MM.1S (cell line): ENCODE data around the gene KYNU.

Experiments
- DNase-seq: peaks from one replicate; pipeline ENCODE4 v3.0.0-alpha.2; 2015
- H2AFZ ChIP-seq: fragments of 300-600 bp; sonication (generic); 2 replicates; pipeline ENCODE4 v1.6.0; 2016; ENCODE audit warnings: antibody characterized with exemption, low read length
- H3F3A ChIP-seq: fragments of 300-600 bp; sonication (generic); 2 replicates; pipeline ENCODE4 v1.6.1; 2016; ENCODE audit warnings: mild to moderate bottlenecking, antibody characterized with exemption, low read length, moderate library complexity, mixed read lengths; ENCODE audit not compliant: insufficient read depth
- H3K27ac ChIP-seq: fragments of 300-600 bp; sonication (generic); 2 replicates; pipeline ENCODE4 v1.5.1; 2016; ENCODE audit warnings: mild to moderate bottlenecking, low read length
- H3K27me3 ChIP-seq: fragments of 300-600 bp; sonication (generic); replicated peaks from 2 replicates; pipeline ENCODE4 v1.6.0; 2016; ENCODE audit warnings: low read length; ENCODE audit not compliant: insufficient read depth
- H3K36me3 ChIP-seq: fragments of 300-600 bp; sonication (generic); replicated peaks from 2 replicates; pipeline ENCODE4 v1.6.1; 2016; ENCODE audit warnings: mild to moderate bottlenecking, low read length, mixed read lengths; ENCODE audit not compliant: insufficient read depth
- H3K4me1 ChIP-seq: fragments of 300-600 bp; sonication (generic); 2 replicates; pipeline ENCODE4 v1.6.1; 2016; ENCODE audit warnings: low read length, mixed read lengths
- H3K4me2 ChIP-seq: fragments of 300-600 bp; sonication (generic); 2 replicates; pipeline ENCODE4 v1.6.0; 2016; ENCODE audit warnings: low read depth, low read length
- H3K4me3 ChIP-seq: fragments of 300-600 bp; sonication (generic); 2 replicates; pipeline ENCODE4 v1.5.1; 2016; ENCODE audit warnings: low read length, mixed read lengths
- H3K79me2 ChIP-seq: fragments of 300-600 bp; sonication (generic); 2 replicates; pipeline ENCODE4 v1.6.1; 2016; ENCODE audit warnings: mixed run types, low read length, mixed read lengths
- H3K9ac ChIP-seq: fragments of 300-600 bp; sonication (generic); 2 replicates; pipeline ENCODE4 v1.6.1; 2016; ENCODE audit warnings: low read length, mixed read lengths
- H3K9me2 ChIP-seq: fragments of 300-600 bp; sonication (generic); replicated peaks from 2 replicates; pipeline ENCODE4 v1.6.1; 2016; ENCODE audit warnings: mild to moderate bottlenecking, low read length, mixed read lengths; ENCODE audit not compliant: insufficient read depth
- H3K9me3 ChIP-seq: fragments of 300-600 bp; sonication (generic); replicated peaks from 2 replicates; pipeline ENCODE4 v1.6.1; 2016; ENCODE audit warnings: mild to moderate bottlenecking, low read length, mixed read lengths; ENCODE audit not compliant: insufficient read depth
- H4K20me1 ChIP-seq: fragments of 300-600 bp; sonication (generic); 2 replicates; pipeline ENCODE4 v1.6.1; 2016; ENCODE audit warnings: mild to moderate bottlenecking, low read length, moderate library complexity, mixed read lengths; ENCODE audit not compliant: insufficient read depth
- EZH2 ChIP-seq: fragments of 300-600 bp; sonication (generic); optimal IDR thresholded peaks from 2 replicates; pipeline ENCODE3; 2017; ENCODE audit warnings: low read depth, mild to moderate bottlenecking, antibody characterized with exemption, low read length, mixed read lengths
- EZH2phosphoT487 ChIP-seq: fragments of 300-600 bp; sonication (generic); IDR thresholded peaks from 2 replicates; pipeline ENCODE4 v1.6.1; 2018; ENCODE audit warnings: antibody characterized with exemption, low read length
- TF ChIP-seq, protein P1 (sequence below): fragments of 300-600 bp; sonication (generic); IDR thresholded peaks from 2 replicates; pipeline ENCODE4 v1.5.1; 2016; ENCODE audit warnings: antibody characterized with exemption, low read length, mixed read lengths

KYNU gene

GRCh38 chr2:142980246-142981068 is 103.0 kb downstream of the KYNU start:
- no peaks in the 10 kb centered on the region for H4K20me1 ChIP-seq
- no peak overlapping the region for H3K4me3 ChIP-seq
- H3K4me2 ChIP-seq: no peak overlapping the region
- H3K36me3 ChIP-seq: no peaks in the 10 kb centered on the region
- H3K4me1 ChIP-seq: no peaks in the 10 kb centered on the region
- DNase-seq: peak; percentile 36
- H3K9ac ChIP-seq: no peak overlapping the region
- no peaks in the 10 kb centered on the region for H3K27me3 ChIP-seq
- H3K79me2 ChIP-seq: no peaks in the 10 kb centered on the region
- H3K9me2 ChIP-seq: no peaks in the 10 kb centered on the region
- TF ChIP-seq, protein P1, sequence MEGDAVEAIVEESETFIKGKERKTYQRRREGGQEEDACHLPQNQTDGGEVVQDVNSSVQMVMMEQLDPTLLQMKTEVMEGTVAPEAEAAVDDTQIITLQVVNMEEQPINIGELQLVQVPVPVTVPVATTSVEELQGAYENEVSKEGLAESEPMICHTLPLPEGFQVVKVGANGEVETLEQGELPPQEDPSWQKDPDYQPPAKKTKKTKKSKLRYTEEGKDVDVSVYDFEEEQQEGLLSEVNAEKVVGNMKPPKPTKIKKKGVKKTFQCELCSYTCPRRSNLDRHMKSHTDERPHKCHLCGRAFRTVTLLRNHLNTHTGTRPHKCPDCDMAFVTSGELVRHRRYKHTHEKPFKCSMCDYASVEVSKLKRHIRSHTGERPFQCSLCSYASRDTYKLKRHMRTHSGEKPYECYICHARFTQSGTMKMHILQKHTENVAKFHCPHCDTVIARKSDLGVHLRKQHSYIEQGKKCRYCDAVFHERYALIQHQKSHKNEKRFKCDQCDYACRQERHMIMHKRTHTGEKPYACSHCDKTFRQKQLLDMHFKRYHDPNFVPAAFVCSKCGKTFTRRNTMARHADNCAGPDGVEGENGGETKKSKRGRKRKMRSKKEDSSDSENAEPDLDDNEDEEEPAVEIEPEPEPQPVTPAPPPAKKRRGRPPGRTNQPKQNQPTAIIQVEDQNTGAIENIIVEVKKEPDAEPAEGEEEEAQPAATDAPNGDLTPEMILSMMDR: peak; percentile 39
- TF ChIP-seq EZH2: no peak
- H2AFZ ChIP-seq: no peak overlapping the region
- H3F3A ChIP-seq: no peaks in the 10 kb centered on the region
- no peaks in the 10 kb centered on the region for H3K9me3 ChIP-seq
- H3K27ac ChIP-seq: no peak overlapping the region

DNA sequence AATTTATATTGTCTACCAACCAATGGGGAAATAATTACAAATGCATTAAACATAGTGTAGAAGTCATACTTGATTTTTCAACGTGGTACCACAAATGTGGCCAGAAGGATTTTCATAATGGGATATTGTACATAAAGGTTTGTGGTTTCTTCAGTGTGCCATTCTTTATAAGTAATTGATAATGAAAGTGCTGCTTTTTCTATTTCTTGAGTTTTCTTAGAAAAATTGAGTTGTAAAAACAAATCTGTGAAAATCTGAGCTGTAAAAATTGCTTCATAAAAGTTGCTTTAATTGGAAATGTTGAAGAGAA is 103.6 kb downstream of the KYNU start:
- no peak overlapping the region for H3K4me3 ChIP-seq
- no peaks in the 10 kb centered on the region for H3K27me3 ChIP-seq
- H3K9me2 ChIP-seq: no peaks in the 10 kb centered on the region
- no peaks in the 10 kb centered on the region for H3F3A ChIP-seq
- no peaks in the 10 kb centered on the region for H3K9me3 ChIP-seq
- no peak for DNase-seq
- TF ChIP-seq, protein P1: no peak
- TF ChIP-seq EZH2phosphoT487: no peak
- no peak for TF ChIP-seq EZH2
- H3K36me3 ChIP-seq: no peaks in the 10 kb centered on the region
- no peak overlapping the region for H3K27ac ChIP-seq
- H3K79me2 ChIP-seq: no peaks in the 10 kb centered on the region
- H2AFZ ChIP-seq: no peak overlapping the region
- no peaks in the 10 kb centered on the region for H4K20me1 ChIP-seq
- H3K4me1 ChIP-seq: no peaks in the 10 kb centered on the region
- no peak overlapping the region for H3K4me2 ChIP-seq
- no peak overlapping the region for H3K9ac ChIP-seq

DNA sequence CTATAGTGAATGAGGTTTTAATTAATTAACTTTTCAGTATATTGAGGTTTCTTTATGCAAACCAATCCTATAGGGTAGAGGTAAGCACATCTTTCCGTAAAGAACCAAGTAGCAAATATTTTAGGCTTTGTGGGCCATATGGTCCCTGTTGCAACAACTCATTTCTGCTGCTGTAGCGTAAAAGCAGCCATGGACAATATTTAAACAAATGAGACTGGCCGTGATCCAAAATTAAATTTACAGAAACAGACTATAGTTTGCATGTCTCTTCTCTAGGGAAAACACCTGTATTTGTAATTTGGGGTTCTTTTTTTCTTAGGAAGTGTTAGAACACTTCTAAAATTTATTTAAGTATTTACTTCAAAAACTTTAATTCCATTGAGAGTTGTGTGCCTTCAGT is 104.3 kb downstream of the KYNU start:
- no peak overlapping the region for H2AFZ ChIP-seq
- TF ChIP-seq, protein P1: no peak
- no peaks in the 10 kb centered on the region for H3K79me2 ChIP-seq
- H3F3A ChIP-seq: no peaks in the 10 kb centered on the region
- no peaks in the 10 kb centered on the region for H3K9me3 ChIP-seq
- no peaks in the 10 kb centered on the region for H4K20me1 ChIP-seq
- no peak overlapping the region for H3K4me2 ChIP-seq
- no peaks in the 10 kb centered on the region for H3K36me3 ChIP-seq
- no peaks in the 10 kb centered on the region for H3K27me3 ChIP-seq
- DNase-seq: no peak
- no peak overlapping the region for H3K9ac ChIP-seq
- no peak overlapping the region for H3K27ac ChIP-seq
- no peaks in the 10 kb centered on the region for H3K9me2 ChIP-seq
- H3K4me3 ChIP-seq: no peak overlapping the region
- no peaks in the 10 kb centered on the region for H3K4me1 ChIP-seq
